Astrocyte of the cerebellum (primary cell): ENCODE results near the gene DNAJC7.
A peak's percentile ranks its signal among the peaks of the same experiment; 100 is the strongest.

Experiments used
- DNase-seq: peaks from one replicate; pipeline ENCODE4 v3.0.0-alpha.2; 2011; ENCODE audit warnings: low read depth
- H3K4me3 ChIP-seq: 2 replicates; pipeline ENCODE4 v1.5.1; 2011; ENCODE audit warnings: mild to moderate bottlenecking, low read depth, low read length, moderate library complexity
- in situ Hi-C: cut with HindIII; loops from 2 replicates; pipeline ENCODE4 v1.10.0; 2017; ENCODE audit warnings: low sequenced_read_pairs
- TF ChIP-seq, protein P1 (sequence below): IDR thresholded peaks from 2 replicates; pipeline ENCODE4 v1.5.1; 2012; ENCODE audit warnings: low read length, low read depth, moderate library complexity, mild to moderate bottlenecking; ENCODE audit errors: missing control alignments

The DNAJC7 gene

DNA sequence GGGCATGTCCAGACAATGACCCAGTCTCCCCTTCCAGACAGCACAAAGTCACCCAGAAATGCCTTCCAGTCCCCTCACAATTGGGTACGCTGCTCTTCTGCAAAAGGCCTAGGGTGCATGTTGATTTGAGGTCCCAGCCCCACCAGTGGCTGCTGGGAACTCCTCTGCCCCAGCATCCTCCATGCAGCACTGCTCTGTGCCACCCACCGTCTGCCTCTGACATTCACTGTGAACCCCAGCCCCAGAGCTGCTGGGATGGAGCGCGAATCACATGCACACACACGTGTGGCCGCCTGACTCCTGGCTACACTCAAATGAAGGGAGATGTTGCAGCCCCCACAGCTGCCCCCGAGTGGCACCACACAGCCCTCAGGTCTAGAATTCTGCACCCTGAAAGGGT lies 34.4 kb upstream of the DNAJC7 start:
- TF ChIP-seq, protein P1, sequence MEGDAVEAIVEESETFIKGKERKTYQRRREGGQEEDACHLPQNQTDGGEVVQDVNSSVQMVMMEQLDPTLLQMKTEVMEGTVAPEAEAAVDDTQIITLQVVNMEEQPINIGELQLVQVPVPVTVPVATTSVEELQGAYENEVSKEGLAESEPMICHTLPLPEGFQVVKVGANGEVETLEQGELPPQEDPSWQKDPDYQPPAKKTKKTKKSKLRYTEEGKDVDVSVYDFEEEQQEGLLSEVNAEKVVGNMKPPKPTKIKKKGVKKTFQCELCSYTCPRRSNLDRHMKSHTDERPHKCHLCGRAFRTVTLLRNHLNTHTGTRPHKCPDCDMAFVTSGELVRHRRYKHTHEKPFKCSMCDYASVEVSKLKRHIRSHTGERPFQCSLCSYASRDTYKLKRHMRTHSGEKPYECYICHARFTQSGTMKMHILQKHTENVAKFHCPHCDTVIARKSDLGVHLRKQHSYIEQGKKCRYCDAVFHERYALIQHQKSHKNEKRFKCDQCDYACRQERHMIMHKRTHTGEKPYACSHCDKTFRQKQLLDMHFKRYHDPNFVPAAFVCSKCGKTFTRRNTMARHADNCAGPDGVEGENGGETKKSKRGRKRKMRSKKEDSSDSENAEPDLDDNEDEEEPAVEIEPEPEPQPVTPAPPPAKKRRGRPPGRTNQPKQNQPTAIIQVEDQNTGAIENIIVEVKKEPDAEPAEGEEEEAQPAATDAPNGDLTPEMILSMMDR = no peak
- DNase-seq = no peak
- H3K4me3 ChIP-seq = no peak overlapping the region
- in situ Hi-C loops = no loop called here

DNA sequence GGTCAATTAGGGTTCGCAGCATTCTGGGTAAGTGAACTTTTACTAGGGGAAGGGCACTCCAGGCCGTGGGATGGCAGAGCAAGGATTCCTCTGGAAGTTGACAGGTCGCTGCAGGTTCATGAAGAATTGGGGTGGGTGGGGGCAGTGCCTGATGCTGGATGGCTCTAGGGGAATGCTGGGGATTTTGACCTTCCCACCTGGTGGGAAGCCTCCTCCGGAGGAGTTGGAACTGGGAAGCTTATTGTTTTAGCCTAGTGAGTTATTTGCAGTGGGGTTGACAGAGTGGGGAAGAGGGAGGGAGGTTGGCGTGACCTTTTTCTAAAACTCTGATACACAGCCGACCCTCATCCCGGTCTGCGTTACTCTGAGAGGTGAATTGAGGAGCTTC lies 33.8 kb upstream of the DNAJC7 start:
- in situ Hi-C loops = no loop called here
- peak overlapping the region; percentile 47 for H3K4me3 ChIP-seq
- no peak for DNase-seq
- TF ChIP-seq, protein P1 = no peak

- no peak for DNase-seq
- in situ Hi-C loops = no loop called here
- peak within 1 kb of the TSS; percentile 47 for H3K4me3 ChIP-seq
- TF ChIP-seq, protein P1 = peak; percentile 21
Observed at GRCh38 chr17:42050393-42051012, 33.3 kb upstream of the DNAJC7 start, which contains the start of gene C17orf113. TSS of gene C17orf113 (minus strand) at chr17:42050601. CDS start at chr17:42043376, 7,225 bp downstream.

DNA sequence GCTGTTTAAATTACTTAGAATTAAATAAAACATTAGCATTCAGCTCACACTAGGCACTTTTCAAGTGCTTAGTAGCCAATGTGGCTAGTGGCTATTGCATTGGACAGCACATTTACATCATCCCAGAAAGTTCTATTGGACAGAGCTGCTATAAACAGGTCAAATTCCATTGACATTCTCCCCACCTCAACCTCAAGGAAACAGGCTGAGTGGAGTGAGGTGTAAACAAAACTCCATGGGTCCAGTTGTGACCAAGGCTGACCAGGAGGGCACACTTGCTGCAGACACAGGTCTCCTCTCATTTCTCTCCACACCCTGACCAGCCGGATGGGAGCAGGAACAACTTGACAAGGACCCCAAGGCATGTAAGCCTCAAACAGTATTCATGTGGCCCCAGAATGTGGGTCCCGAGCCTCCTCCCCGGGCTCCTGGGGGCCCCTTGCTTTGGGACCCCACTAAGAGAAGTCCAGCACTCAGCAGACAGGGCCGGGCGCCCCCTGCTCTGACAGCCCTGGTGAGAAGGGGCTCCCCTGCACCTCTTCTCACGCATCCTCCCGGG lies 32.7 kb upstream of the DNAJC7 start:
- in situ Hi-C loops = no loop called here
- peak overlapping the region; percentile 47 for H3K4me3 ChIP-seq
- no peak for DNase-seq
- TF ChIP-seq, protein P1 = no peak

DNA sequence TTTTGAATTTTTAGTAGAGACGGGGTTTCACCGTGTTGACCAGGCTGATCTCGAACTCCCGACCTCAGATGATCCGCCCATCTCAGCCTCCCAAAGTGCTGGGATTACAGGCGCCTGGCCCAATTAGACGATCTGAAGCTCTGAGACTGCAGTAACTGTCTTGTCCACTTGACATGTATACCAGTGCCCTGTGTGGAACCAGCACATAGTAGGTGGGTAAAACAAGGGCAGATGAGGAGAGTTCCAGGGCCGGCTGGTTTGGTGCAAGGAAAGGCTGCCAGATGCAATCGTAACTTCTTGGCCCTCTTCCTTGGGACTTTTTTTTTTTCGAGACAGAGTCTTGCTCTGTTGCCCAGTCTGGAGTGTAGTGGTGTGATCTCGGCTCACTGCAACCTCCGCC lies 30.1 kb upstream of the DNAJC7 start:
- no peak overlapping the region for H3K4me3 ChIP-seq
- TF ChIP-seq, protein P1 = no peak
- no peak for DNase-seq
- in situ Hi-C loops = no loop called here

DNA sequence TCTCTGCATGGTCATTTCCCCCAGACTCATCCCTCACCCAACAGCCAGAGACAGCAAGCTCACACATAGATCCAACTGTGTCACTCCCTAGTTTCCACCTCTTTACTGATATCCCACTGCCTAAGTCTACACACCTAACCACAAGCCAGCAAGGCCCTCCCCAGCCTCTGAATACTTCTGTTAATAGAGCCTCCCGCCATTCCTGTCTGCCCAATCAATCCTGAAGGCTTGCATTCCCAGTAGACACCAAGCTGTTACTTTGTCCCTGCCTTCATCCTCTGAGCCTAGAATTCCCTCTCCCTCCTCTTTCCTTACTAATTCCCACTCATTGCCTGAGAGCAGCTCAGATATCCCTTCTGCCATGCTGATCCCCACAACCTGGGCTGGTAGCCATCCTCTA lies 28.5 kb upstream of the DNAJC7 start:
- TF ChIP-seq, protein P1 = no peak
- no peak for DNase-seq
- in situ Hi-C loops = no loop called here
- H3K4me3 ChIP-seq = no peak overlapping the region
